Measurements from ENCODE around the gene GINS3.

Gene GINS3

GRCh38 chr16:58454178-58454577 lies 61.9 kb downstream of the GINS3 start:
- H3K9me3 Mint-ChIP-seq (ENCODE audit: low read depth), result no peaks in the 10 kb centered on the region
- no peak overlapping the region for H3K27ac Mint-ChIP-seq
- H3K4me3 Mint-ChIP-seq, result no peak overlapping the region
- H3K36me3 Mint-ChIP-seq, result no peaks in the 10 kb centered on the region
- peaks cover 3% of the 10 kb centered on the region for H3K4me1 Mint-ChIP-seq (ENCODE audit: low read depth)
- peaks cover 8% of the 10 kb centered on the region for H3K27me3 Mint-ChIP-seq

- H3K4me1 Mint-ChIP-seq (ENCODE audit: low read depth), result peaks cover 9% of the 10 kb centered on the region
- H3K36me3 Mint-ChIP-seq, result no peaks in the 10 kb centered on the region
- peaks cover 8% of the 10 kb centered on the region for H3K27me3 Mint-ChIP-seq
- no peak overlapping the region for H3K27ac Mint-ChIP-seq
- H3K9me3 Mint-ChIP-seq (ENCODE audit: low read depth), result no peaks in the 10 kb centered on the region
- H3K4me3 Mint-ChIP-seq, result no peak overlapping the region
Observed at GRCh38 chr16:58454856-58455255, 62.6 kb downstream of the GINS3 start.
